Endodermal cell (in vitro differentiated cells): ENCODE data around the gene FFAR1. TPM values are rescaled to one million over a fixed set of nuclear protein-coding genes. Genes with fewer than 3 reads are reported as not detected.

Source experiments
- DNase-seq: peaks from one replicate; pipeline ENCODE4 v3.0.0-alpha.2; 2017
- H3K27ac ChIP-seq: 2 replicates; pipeline ENCODE4 v1.5.1; 2013; ENCODE audit warnings: mild to moderate bottlenecking, low read depth, low read length, moderate library complexity
- H3K27me3 ChIP-seq: 2 replicates; pipeline ENCODE4 v1.6.1; 2013; ENCODE audit warnings: mild to moderate bottlenecking, low read length, moderate library complexity; ENCODE audit not compliant: insufficient read depth, control insufficient read depth, poor library complexity, severe bottlenecking
- H3K36me3 ChIP-seq: 2 replicates; pipeline ENCODE4 v1.7.0; 2013; ENCODE audit warnings: mild to moderate bottlenecking, low read length, moderate library complexity; ENCODE audit not compliant: control insufficient read depth, insufficient read depth
- H3K4me1 ChIP-seq: one replicate; pipeline ENCODE4 v1.7.0; 2013; ENCODE audit warnings: low read length; ENCODE audit not compliant: control insufficient read depth, insufficient read depth
- H3K4me3 ChIP-seq: 2 replicates; pipeline ENCODE4 v1.5.1; 2013; ENCODE audit warnings: mild to moderate bottlenecking, low read length, moderate library complexity
- H3K9ac ChIP-seq: 2 replicates; pipeline ENCODE4 v1.6.1; 2013; ENCODE audit warnings: mild to moderate bottlenecking, low read length, moderate library complexity; ENCODE audit not compliant: poor library complexity, severe bottlenecking; ENCODE audit errors: extremely low read depth
- H3K9me3 ChIP-seq: 2 replicates; pipeline ENCODE4 v1.6.1; 2013; ENCODE audit warnings: mild to moderate bottlenecking, low read length, moderate library complexity; ENCODE audit not compliant: control insufficient read depth
- H3K27ac Mint-ChIP-seq: 2 replicates; pipeline ENCODE4 v1.8.0; 2020; ENCODE audit warnings: mixed read lengths
- H3K27me3 Mint-ChIP-seq: 2 replicates; pipeline ENCODE4 v1.8.0; 2021; ENCODE audit warnings: mild to moderate bottlenecking, mixed read lengths; ENCODE audit not compliant: insufficient read depth
- H3K36me3 Mint-ChIP-seq: 2 replicates; pipeline ENCODE4 v1.8.0; 2020; ENCODE audit warnings: low read depth, mixed read lengths
- H3K4me1 Mint-ChIP-seq: 2 replicates; pipeline ENCODE4 v1.8.0; 2020; ENCODE audit warnings: mixed read lengths
- H3K4me3 Mint-ChIP-seq: 2 replicates; pipeline ENCODE4 v1.8.0; 2020; ENCODE audit warnings: mild to moderate bottlenecking, moderate library complexity, mixed read lengths
- H3K9me3 Mint-ChIP-seq: 2 replicates; pipeline ENCODE4 v1.8.0; 2020; ENCODE audit warnings: mild to moderate bottlenecking, mixed read lengths
- CTCF ChIP-seq: fragments of 200-600 bp; sonication (generic); conservative IDR thresholded peaks from 2 replicates; pipeline ENCODE4 v1.5.0; 2021; ENCODE audit warnings: antibody characterized with exemption, mild to moderate bottlenecking
- WGBS, 2 experiments: methylation state at CpG; one replicate each; pipeline versions ENCODE4 v1.1.5 to v1.1.7; 2013; ENCODE audit warnings: missing lambda C conversion rate in 2 of 2, mixed read lengths in 1 of 2; ENCODE audit not compliant: insufficient coverage in 1 of 2, insufficient read length in 1 of 2; 5-methylcytosine and 5-hydroxymethylcytosine counted together
- total RNA-seq, 2 donors: library from RNA; stranded (reverse); fragmentation: NEBNext Ultra II Directional in 1 of 2; extraction: Animal tissue kit (Norgen Biotek cat#: 25700) in 1 of 2; gene quantifications; 2 replicates in 1 of 2; 3 replicates in 1 of 2; pipeline ENCODE4 v1.2.1, GENCODE V29; 2021

Gene FFAR1
- total RNA-seq, 2 donors from 2014 or later, result not detected

GRCh38 chr19:35345671-35346111, 2.0 kb upstream of the FFAR1 start:
- Mint-ChIP-seq H3K4me1 (peaks cover 8% of the 10 kb centered on the region), H3K36me3 (no peaks in the 10 kb centered on the region), H3K27ac (no peak overlapping the region), H3K27me3 (peaks cover 8% of the 10 kb centered on the region), H3K4me3 (no peak overlapping the region), H3K9me3 (no peaks in the 10 kb centered on the region)
- no peaks in the 10 kb centered on the region for H3K36me3 ChIP-seq
- no peak for TF ChIP-seq CTCF
- no peak overlapping the region for H3K27ac ChIP-seq
- peak; percentile 18 for DNase-seq
- no peaks in the 10 kb centered on the region for H3K9me3 ChIP-seq
- 92 to 95% methylated on average over 11 of the region's 11 CpGs for WGBS, 2 experiments
- no peak overlapping the region for H3K9ac ChIP-seq
- H3K27me3 ChIP-seq, result no peaks in the 10 kb centered on the region
- no peaks in the 10 kb centered on the region for H3K4me1 ChIP-seq
- H3K4me3 ChIP-seq, result no peak overlapping the region

GRCh38 chr19:35346193-35347052, 1.3 kb upstream of the FFAR1 start:
- H3K27ac Mint-ChIP-seq, result no peak overlapping the region
- peaks cover 8% of the 10 kb centered on the region for H3K4me1 Mint-ChIP-seq
- peaks cover 8% of the 10 kb centered on the region for H3K27me3 Mint-ChIP-seq
- no peaks in the 10 kb centered on the region for H3K9me3 Mint-ChIP-seq
- no peaks in the 10 kb centered on the region for H3K27me3 ChIP-seq
- DNase-seq, result peak; percentile 46
- WGBS, 2 experiments, result 93% methylated on average over 16 to 28 of the region's 28 CpGs
- no peak overlapping the region for H3K4me3 Mint-ChIP-seq
- no peak overlapping the region for H3K27ac ChIP-seq
- no peak for TF ChIP-seq CTCF
- no peaks in the 10 kb centered on the region for H3K9me3 ChIP-seq
- H3K4me1 ChIP-seq, result no peaks in the 10 kb centered on the region
- H3K4me3 ChIP-seq, result no peak overlapping the region
- no peak overlapping the region for H3K9ac ChIP-seq
- H3K36me3 Mint-ChIP-seq, result no peaks in the 10 kb centered on the region
- no peaks in the 10 kb centered on the region for H3K36me3 ChIP-seq

GRCh38 chr19:35347930-35348298, 212 bp downstream of the FFAR1 start:
- WGBS, 2 experiments, result 91 to 95% methylated on average over 2 to 7 of the region's 7 CpGs

More at GRCh38 chr19:35347930-35348298, 212 bp downstream of the FFAR1 start:
- Mint-ChIP-seq H3K27ac (no peak overlapping the region), H3K4me1 (peaks cover 8% of the 10 kb centered on the region), H3K36me3 (no peaks in the 10 kb centered on the region), H3K4me3 (no peak overlapping the region), H3K9me3 (no peaks in the 10 kb centered on the region), H3K27me3 (peaks cover 8% of the 10 kb centered on the region)
- TF ChIP-seq CTCF, result no peak
- H3K4me3 ChIP-seq, result no peak overlapping the region
- DNase-seq, result peak; percentile 16
- no peak overlapping the region for H3K27ac ChIP-seq
- H3K36me3 ChIP-seq, result no peaks in the 10 kb centered on the region
- H3K4me1 ChIP-seq, result no peaks in the 10 kb centered on the region
- H3K9me3 ChIP-seq, result no peaks in the 10 kb centered on the region
- no peak overlapping the region for H3K9ac ChIP-seq
- H3K27me3 ChIP-seq, result no peaks in the 10 kb centered on the region
